Measurements from ENCODE around the gene PI4K2A.

PI4K2A gene

DNA sequence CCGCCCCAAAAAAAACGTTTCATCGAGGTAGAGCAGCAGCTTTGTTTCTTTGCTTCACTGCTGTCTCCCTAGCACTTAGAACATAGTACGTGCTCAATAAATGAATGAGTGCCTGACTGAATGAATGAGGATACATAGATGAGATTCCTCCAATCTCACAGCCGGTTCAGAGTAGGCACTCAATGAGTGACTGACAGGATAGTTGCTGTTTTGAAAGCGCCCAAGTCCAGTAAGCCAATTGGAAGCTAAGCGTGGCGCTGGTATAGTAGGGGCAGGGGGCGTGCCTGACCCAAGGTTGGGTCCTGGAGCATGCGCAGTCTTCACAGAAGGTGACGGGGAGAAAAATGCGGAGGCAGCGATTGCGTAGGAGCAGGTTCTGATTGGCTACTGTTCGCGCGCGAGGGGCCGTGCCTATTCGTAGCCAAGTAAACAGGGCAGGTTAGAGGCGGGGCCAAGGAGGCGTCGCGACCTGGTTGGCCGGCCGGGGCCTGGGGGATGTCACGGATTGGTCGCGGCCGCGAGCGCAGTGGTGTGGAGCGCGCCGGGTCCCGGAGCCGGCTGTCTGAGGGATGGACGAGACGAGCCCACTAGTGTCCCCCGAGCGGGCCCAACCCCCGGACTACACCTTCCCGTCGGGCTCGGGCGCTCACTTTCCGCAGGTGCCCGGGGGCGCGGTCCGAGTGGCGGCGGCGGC lies at the start of gene PI4K2A:
PI4K2A (plus strand) TSS at position 498 of the 694 bp plus-strand sequence; CDS start at position 570, 72 bp downstream.
- DNase-seq = peak; percentile 82

DNA sequence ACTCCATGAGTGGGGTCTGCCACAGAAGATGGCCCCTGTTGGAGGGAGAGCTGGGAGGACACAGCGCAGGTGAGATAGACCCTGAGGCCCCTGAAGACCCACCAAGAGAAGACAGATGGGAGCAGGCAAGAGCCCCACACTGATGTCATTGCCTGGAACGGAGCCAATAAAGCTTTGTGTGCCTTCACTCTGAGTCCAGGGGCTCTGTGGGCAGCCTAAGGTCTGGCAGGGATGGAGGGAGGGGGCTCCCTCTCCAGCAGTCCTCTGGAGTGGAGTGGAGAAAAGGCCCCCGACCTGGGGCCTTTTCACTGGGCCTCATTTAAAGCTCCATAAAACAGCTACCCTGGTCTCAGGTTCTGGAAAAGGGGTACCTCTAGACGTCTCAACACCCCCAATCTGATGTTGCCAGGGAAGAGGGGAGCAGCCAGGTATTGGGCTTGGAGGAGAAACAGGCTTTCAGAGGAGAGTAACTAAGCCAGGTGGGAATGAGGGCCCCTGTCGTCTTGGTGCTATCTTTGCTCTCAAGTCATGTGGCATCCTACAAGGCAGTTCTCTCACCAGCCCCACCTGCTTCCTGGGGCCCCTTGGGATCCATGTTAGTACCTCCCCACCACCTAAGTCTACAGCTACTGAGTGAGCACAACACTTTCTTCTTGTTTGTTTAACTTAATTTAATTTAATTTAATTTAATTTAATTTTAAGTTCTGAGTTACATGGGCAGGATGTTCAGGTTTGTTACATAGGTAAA lies 49.5 kb upstream of the PI4K2A start:
- no peak for DNase-seq

DNA sequence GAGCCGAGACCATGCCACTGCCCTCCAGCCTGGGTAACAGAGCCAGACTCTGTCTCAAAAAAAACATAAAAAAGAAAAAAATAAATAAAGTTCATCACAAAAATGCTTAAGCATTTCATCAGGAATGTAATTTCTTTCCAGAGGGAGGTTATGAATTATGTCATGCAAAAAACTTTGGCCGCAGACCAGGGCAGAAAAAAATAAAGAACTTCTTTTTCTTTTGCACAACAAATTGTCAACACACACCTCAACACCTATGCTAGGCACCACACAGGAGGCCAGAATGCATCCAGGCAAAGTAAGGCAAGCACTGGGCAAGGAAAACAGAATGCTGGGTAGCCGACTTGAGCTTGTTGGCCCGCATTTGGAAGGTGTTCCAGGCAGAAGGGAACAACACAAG lies 47.0 kb upstream of the PI4K2A start:
- DNase-seq = no peak

DNA sequence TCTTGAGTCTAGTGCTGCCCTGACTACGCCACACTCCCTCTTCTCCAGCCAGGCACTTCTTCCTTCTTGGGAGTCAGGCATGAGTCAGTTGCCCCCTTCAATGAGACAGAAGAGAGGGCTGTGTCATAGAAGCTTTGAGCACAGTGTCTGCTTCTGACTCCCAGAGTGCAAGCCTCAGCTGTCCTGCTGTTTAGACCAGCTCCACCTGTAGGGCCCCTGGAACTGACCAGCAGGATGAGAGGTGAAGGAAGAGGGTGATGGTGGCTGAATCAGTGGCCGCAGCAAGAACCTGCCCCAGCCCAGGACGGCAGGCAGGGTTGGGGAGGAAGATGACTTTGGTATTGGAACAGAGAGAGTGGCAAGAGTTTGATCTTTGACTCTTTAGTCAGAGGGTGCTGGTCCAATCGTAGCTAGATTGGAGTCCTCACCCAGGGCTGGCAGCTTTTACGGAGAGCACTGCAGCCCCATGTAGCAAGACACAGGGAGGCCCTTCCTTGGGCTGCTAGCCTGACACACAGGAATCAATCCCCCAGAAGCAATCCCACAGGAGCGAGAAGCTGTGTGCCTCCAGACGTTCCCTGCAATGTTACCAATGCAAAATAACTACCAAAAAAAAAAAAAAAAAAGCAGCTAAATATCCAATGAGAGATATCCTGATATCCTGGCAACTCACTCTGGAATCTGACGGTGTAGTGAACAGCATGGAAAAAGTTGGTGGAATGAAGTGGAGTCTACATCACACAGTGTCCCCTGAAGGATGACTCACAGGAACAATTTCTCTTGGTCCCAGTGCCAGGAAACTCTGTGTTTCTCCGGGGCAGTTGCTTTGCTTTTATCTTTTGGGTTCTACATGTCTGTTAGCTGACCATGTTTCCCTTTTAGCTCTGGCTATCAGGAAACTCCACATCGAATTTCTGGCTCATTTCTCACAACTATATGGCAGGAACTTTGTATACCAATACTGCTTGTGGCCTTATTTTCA lies 44.1 kb upstream of the PI4K2A start:
- no peak for DNase-seq

DNA sequence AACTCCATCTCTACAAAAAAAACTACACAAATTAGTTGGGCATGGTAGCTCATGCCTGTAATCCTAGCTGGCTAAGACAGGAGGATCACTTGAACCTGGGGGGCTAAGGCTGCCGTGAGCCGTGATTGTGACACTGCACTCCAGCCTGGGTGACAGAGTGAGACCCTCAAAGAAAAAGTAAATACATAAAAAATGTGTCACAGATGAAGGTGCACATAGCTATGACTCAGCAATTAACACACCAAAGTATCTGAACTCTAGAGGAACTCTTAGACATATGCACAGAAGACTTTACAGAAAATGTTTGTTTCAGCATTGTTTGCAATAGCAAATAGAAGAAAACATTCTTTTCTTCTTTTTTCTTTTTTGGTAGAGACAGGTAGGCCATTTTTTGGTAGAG lies 42.7 kb upstream of the PI4K2A start:
- DNase-seq = no peak

DNA sequence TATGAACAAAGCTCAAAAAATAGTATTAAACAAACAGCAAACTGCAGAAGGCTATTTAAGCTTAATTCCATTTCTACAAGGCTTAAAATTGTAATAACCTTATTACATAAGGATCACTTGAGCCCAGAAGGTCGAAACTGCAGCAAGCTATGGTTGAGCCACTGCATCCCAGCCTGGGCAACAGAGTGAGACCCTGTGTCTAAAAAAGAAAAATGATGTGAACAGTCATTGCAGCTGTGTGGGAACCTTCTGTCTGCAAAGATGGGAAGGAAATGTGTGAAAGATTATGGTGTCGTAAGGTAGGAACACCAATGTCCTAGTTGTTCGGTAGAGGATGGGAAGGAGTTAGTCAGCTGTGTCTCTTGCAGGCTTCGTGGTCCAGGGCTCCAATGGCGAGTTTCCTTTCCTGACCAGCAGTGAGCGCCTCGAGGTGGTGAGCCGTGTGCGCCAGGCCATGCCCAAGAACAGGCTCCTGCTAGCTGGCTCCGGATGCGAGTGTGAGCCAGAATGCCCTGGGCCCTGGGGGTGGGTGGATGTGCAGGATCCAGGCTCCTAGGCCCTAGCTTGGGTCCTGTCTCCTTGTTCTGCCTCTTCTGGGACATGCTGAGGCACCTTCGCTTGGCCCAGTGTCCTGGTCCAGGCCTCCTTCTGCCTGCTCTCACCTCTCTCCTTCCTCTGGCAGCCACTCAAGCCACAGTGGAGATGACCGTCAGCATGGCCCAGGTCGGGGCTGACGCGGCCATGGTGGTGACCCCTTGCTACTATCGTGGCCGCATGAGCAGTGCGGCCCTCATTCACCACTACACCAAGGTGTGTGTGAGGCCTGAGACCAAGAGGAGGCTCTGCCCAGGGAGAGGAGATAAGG lies 41.8 kb upstream of the PI4K2A start:
- DNase-seq = no peak

DNA sequence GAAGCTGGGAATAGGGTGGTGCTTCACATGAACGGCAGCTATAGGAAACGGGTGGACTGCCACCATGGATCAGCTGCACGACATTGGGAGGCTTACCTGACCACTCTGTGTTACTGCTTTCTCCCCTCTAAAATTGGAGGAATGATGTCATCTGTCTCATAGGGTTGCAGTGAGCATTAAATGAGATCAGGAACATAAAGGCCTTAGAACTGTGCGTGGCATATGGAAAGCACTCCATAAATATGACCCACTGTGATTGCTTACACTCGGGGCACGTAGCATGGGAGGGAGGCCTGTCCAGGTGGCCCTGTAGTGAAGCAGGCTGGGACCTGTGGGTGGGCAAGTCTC lies 41.2 kb upstream of the PI4K2A start:
- DNase-seq = no peak

DNA sequence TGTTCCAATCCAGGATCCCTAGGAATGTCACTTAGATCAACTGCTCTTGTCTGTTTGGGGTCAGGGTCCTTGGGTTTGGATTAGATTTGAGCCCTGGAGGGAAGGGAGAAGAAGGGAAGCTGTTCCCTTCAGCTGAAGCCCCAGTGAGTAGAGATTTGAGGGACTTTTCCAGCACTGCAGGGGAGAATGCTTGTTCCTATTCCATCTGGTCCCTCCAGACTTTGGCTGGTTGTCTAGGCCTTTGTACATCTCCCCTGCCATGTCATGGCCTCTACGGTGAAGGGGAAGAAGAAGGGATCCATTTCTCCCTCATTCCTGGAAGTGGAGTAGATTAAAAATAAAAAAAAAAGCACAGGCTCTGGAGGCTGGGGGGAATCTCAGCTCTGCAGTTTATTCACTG lies 39.9 kb upstream of the PI4K2A start:
- no peak for DNase-seq

DNA sequence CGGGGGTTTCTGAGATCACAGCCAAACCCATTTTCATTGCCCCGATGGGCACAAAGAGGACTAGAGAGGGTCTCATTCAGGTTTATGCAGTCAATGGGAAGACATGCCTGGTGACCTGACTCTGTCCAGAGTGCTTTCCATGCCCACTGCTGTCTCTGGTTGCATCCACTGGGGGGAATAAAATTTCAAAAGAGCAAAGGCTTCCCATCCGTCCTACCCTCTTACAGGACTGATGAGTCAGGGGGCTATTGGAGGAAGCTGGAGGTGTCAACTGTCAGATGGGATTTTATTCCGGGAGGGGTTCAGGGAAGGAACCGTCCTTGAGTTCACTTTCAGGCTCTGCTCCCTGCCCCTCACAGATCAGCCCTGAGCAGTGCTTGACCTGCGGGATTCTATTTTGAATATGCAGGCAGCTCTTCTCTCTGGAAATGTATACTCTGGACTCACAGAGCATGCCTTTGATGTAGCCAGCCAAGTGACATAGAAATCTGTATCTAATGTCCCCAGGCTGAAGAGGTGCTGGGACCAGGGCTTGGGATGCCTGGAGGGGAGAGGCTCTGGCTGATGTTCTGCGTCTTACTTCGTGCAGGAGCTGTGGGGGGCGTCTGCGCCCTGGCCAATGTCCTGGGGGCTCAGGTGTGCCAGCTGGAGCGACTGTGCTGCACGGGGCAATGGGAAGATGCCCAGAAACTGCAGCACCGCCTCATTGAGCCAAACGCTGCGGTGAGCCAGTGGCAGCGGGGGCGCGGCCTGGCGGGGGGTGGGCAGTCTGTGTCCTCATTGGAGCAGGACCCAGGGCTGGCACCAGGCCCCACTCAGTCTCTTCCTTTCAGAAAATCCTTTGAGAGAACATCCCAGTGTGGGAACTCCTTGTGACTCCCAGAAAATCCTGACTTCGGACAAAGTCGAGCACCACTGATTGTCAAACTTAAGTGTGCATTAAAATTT lies 38.9 kb upstream of the PI4K2A start:
- no peak for DNase-seq

DNA sequence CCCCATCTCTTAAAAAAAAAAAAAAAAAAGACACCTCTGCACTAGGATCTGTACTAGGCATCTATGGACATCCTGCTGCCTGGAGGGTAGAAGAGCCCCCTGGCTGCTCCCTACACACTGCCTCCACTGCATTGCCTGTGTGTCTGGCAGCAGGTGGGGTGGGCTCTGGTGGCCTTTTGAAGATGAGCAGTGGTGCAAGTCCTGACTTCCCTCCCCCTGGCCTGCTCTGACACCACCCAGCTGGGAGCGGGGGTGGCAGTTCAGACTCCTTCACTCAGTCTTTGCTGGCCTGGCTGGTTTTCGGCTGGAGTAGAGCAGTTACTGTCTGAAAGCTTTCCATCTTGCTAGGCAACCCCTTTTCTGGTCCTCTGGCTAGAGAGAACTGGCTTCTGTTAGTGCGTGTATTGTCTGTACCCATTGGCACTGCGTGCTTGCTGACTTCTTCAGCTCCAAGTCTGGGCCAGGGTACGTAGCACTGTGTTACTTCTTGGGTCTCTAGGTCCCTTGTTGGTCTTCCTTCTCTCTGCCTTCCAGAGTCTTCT lies 33.3 kb upstream of the PI4K2A start:
- DNase-seq = no peak

DNA sequence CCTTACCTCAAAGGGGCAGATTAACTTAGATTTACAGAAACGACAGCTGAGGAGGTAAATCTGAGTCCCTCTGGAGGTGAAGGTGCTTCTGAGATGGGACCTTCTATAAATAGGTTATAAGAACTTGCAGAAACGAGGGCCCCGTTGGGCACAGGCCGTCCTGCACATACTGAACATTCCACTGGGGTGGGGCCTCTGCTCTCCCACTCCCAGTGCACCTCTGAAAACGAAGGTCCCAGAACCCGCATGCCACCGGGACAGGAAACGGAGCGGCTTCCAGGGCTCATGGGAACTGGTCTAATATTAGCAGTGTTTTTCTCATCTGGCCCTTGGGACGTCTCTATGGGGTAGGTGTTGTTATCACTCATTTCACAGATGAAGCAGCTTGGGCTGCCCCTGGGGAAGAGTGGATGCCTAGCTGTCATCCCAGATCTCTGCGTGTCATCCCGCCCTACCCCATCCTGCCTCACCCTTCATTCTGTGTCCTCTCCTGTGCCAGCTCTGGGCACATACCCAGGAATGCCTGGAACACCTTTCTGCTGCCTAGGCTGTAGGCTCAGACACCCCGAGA lies 31.4 kb upstream of the PI4K2A start:
- no peak for DNase-seq

DNA sequence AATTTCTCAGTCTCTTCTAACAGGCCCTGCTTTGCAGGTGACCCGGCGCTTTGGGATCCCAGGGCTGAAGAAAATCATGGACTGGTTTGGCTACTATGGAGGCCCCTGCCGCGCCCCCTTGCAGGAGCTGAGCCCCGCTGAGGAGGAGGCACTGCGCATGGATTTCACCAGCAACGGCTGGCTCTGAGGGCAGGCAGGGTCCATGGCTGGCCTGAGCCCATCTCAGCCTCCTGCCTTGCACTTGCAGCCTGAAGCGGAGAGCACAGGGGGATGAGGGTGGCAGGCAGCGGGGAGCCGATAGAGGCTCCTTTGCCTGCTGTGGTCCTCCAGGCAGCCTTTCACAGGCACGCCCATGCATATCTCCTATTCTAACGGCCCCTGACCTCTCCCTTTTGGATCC lies 29.0 kb upstream of the PI4K2A start:
- DNase-seq = no peak

DNA sequence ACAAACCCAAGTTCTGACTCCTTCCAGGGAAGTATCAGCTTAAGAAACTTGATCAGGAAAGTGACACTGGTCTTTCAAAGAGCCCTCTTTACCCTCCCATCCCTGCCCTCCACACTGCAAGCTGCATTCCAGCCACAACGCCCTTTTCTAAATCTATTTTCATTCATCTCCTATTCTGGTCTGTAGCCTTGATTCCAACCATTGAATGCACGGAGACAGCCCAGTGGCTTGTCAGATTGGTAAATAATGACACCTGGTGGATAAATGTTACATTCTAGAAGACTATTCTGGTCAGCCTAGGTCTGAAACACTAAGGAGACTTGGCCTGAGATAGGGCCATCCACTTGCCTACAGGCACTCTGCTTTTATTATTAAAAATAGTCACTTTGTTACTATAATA lies 28.1 kb upstream of the PI4K2A start:
- DNase-seq = no peak

DNA sequence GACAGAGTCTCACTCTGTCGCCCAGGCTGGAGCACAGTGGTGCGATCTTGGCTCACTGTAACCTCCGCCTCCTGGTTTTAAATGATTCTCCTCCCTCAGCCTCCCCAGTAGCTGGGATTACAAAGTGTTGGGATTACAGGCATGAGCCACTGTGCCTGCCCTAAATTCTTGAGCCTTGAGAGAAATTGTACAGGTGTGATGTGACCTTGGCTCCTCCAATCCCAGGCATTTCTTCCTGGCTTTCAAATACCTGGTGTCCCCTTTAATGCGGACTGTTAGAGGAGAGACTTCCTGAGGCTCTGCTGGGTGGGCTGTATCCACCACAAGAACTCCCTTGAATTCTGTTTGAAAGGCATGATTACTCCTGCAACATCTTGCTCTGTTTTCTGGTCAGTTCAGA lies 22.2 kb upstream of the PI4K2A start:
- DNase-seq = no peak

DNA sequence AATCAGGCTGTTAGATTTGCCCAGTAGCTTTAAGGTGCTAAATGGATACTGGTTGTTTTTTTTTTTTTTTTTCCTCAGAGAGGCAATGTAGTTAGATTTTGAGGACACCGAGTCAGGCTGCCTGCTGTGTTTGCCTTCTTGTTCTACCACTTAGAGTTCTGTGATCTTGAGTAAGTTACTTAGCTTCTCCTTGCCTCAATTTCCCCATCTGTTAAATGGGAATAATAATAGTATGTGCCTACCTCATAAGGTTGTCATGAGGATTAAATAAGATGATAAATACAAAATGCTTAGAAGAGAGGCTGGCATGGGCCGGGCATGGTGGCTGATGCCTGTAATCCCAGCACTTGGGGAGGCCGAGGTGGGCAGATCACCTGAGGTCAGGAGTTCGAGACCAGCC lies 21.7 kb upstream of the PI4K2A start:
- DNase-seq = no peak

DNA sequence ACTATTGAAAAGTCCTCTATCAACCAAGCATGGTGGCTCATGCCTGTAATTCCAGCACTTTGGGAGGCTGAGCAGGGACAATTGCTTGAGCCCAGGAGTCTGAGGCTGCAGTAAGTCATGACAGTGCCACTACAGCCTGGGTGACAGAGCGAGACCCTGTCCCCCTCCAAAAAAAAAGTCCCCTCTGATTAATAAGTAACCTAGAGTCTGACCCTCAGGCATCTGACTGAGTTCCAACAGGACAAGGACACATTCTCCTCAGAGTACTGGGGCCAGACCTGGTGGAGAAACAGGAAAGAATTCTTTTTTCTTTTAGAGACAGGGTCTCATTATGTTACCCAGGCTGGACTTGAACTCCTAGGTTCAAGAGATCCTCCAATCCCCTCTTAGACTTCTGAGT lies 17.2 kb upstream of the PI4K2A start:
- no peak for DNase-seq

DNA sequence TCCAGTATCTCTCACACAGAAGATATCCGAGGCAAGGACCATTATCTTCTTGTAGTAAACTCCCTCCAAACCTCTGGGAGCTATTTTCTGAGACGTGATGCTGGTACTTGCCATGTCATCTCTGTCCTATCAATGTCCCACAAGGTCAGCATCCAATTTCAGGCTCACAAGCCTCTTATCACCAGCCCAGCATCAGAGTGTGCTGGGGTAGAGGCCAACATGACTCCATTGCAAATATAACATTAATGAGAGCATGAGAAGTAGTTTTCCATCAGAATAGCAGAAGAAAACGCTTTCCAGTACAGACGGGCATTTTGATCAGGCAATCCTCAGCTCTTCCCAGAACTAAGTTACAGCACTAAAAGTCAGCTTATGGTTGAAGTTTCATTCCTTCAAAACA lies 12.7 kb upstream of the PI4K2A start:
- DNase-seq = no peak

DNA sequence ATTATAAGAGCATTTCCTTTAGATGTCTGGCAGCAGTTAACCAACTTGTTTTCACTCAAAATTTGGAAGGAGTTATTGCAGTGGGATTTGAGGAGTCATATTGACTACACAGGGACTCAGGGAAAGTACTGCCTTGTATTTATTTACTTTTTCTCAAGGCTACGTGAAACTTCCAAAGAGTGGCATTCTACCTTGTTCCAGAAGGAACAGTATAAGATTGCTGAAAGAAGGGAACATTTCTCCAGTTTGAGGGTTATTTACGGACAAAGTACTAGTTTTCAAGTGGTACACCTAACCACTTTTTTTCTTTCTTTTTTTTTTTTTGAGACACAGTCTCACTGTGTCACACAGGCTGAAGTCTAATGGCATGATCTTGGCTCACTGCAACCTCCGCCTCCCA lies 12.2 kb upstream of the PI4K2A start:
- no peak for DNase-seq

DNA sequence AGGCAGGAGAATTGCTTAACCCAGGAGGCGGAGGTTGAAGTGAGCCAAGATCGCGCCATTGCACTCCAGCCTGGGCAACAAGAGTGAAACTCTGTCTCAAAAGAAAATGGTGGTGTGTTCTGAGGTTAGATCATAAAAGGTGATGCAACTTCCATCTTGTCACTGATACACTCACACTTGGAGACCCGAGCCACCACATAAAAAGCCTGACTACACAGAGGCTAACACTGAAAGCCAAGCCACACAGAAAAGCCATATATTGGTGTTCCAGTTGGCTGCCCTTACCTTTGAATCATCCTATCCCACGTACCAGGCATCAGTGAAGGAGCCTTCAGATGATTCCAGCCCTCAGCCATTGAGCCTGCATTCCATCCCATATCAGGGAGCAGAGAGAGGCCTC lies 11.2 kb upstream of the PI4K2A start:
- DNase-seq = no peak

DNA sequence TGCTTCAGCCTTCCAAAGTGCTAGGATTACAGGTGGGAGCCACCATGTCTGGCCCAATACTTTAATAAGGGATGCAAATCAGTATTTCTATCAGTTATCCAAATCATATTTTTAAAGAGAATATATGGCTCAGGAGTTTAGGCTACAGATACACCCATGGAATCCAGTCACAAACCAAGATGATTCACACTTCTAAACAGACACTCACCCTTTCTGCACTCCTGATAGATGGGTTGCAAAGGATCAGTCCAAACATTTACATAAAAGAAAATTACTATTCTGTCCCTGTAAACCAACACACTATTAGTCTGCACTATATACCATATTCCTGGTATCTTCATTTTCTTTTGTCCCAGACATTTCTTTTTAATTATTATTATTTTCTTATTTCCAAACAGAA lies 9.4 kb upstream of the PI4K2A start:
- no peak for DNase-seq

Measured in NCI-H2081 treated with DMSO at 0.1 percent for 48 hours (cell line).